ENCODE data around the gene PLEKHH1.

GRCh38 chr14:67602076-67602475, 69.0 kb downstream of the PLEKHH1 start:
- TF ChIP-seq CTCF (conservative IDR thresholded peaks at IDR 0.05): no peak
- TF ChIP-seq ZFX (IDR thresholded peaks at IDR 0.05): no peak
